GM19438 (cell line): Measurements from ENCODE around the gene KLHL30.

Experiments used
- ATAC-seq: cut with Tn5 transposase; IDR thresholded peaks from one replicate; pipeline ENCODE4 v1.9.1; 2021; ENCODE audit warnings: low read depth; ENCODE audit not compliant: unreplicated experiment

KLHL30 gene

GRCh38 chr2:238143239-238143951, 4.9 kb downstream of the KLHL30 start:
- ATAC-seq, result no peak

GRCh38 chr2:238144262-238144661, 5.8 kb downstream of the KLHL30 start:
- ATAC-seq, result no peak

DNA sequence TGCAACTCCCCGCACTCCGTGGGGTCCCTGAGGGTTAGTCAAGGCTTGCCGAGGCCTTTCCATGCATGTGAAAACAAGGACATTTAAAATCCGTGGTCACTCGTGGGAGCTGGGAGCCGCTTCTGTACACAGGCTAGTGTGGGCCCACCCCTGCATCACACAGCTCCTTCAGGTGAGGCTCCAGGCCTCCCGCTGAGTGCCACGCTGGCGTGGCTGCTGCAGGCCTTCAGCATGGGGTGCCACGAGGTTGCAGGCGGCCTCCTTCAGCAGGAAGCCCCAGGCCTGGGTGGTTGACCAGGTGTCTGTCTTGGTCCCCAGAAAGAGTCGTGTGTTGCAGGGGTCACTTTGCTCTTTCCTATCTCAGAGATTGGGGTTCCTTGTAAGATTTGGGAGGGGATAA, 6.6 kb downstream of the KLHL30 start:
- no peak for ATAC-seq

DNA sequence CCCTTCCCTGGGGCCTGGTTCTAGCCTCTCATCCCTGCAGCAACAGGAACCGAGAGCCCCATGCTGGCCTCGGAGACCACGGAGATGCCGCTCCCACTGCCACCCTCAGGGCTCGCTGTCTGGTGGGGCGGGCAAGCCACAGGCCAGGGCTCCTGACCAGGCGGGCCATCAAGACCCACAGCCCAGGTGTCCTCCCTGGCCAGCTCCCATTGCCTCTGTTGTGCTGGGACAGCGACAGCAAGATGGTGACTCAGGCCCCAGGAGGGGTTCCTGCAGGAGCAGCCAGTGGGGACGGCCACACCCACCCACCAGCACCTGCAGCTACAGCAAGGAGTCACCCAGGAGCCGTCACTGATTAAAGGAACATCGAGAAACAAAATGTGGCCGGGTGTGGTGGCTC, 7.4 kb downstream of the KLHL30 start:
- no peak for ATAC-seq

- ATAC-seq, result no peak
Observed at GRCh38 chr2:238146884-238147544, 8.5 kb downstream of the KLHL30 start.

- ATAC-seq, result no peak
Observed at GRCh38 chr2:238148981-238149380, 10.5 kb downstream of the KLHL30 start.

- no peak for ATAC-seq
Observed at GRCh38 chr2:238149841-238150572, 11.5 kb downstream of the KLHL30 start.

GRCh38 chr2:238150686-238151085, 12.2 kb downstream of the KLHL30 start:
- no peak for ATAC-seq

- ATAC-seq, result no peak
Observed at GRCh38 chr2:238151205-238151604, 12.7 kb downstream of the KLHL30 start.

DNA sequence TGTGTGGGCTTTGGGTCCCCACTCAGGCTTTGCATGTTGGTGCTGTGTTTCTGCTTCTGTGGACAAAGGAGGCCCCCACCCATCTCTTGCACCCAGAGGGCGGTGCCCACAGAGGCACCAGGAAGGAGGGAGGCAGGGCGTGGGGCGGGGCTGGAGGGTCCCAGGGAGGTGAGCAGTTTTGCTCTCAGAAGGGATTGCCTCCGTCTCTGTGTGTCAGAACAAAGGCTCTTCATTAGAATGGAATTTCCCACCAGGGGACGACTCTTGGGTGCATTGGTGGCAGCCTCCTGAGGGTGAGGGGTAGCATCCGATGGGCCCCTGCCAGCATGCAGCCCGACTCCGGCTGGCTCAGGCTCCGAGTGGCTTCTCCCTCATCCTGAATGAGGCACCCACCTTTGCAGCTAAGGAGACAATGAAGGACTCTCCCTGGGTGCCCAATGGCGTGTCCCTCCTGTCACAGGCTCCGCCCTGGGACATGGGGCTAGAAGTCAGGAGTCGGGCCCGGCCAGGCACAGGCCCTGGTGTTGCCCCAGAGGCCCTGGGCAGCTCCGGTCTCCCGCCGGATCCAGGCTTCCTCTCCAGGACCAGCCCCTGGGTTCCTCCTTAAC, 13.3 kb downstream of the KLHL30 start:
- ATAC-seq, result no peak

GRCh38 chr2:238152771-238153688, 14.6 kb downstream of the KLHL30 start:
- ATAC-seq, result no peak

DNA sequence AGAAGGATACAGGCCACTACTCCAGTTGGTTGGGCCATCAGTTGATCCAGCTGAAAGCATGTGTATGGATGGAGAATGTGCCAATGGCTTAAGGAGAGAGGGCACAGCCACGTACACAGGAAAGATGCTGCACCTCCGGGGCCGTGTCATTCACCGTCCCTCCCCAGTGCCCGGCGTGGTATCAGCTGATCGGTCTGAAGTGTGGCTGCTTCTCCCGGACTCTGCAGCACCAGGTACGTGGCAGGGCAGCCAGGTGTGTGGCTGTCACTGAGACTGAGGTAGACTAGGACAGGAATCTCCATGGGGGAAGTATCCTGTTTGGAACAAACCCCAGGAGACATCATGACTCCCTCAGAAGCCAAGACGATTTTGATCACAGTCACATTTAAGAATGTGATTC, 16.1 kb downstream of the KLHL30 start:
- no peak for ATAC-seq

GRCh38 chr2:238155051-238155760, 16.7 kb downstream of the KLHL30 start:
- no peak for ATAC-seq

- no peak for ATAC-seq
Observed at GRCh38 chr2:238155761-238156694, 17.6 kb downstream of the KLHL30 start.

DNA sequence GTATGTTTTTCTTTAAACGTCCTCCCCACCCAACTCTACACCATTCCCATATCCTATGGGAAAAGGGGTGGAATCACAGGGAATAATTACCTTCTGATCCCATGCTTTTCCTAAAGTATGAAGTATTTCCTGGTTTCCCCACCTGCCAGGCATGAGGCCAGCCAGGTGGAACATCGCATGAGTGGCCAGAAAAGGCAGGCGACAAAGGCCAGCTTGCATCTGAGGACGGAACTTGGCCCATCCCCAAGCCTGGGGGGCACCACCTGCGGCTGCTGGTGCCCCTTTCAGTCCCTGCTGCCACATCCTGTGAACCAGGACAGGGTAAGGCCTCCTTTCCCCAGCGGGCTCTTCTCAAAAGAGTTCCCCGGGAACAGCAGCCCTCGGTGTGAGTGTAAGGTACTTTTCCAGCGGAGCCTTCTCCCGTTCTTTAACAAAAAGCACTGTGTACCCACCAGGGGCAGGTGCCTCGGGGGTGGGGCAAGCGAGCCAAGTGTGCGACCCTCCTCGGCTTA, 19.1 kb downstream of the KLHL30 start:
- no peak for ATAC-seq

GRCh38 chr2:238158018-238158508, 19.6 kb downstream of the KLHL30 start:
- ATAC-seq, result no peak

- ATAC-seq, result no peak
Observed at GRCh38 chr2:238158509-238159070, 20.1 kb downstream of the KLHL30 start, which contains the start of gene ERFE. TSS of gene ERFE (plus strand) at chr2:238158970. CDS start at chr2:238159008, 38 bp downstream.

DNA sequence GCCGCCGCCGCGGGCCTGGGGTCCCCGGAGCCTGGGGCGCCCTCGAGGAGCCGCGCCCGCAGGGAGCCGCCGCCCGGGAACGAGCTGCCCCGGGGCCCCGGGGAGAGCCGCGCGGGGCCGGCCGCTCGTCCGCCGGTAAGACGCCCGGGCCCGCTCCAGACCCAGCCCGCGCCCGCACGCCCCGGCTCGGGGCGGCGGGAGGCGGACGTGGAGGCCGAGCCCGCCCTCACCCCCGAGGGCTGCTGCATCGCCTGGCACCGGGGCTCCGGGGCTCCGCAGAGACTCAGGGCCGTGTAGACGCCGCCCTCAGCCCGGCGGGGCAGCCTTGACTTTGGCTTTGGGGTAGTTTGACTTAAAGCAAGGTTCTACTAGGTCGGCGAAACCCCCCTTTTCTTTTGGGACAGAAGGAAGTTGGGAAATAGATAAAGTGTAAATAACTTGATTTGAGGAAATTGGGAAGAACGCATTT, 20.6 kb downstream of the KLHL30 start:
- ATAC-seq, result no peak
